OCI-LY7 (cell line): ENCODE results near the gene NLRP13.

Source experiments
- CTCF ChIP-seq: fragments of 200-600 bp; sonication (generic); conservative IDR thresholded peaks from 2 replicates; pipeline ENCODE4 v1.5.1; 2014; ENCODE audit warnings: mild to moderate bottlenecking, antibody characterized with exemption, low read length, moderate library complexity, mixed read lengths
- EZH2phosphoT487 ChIP-seq: fragments of 200-600 bp; sonication (generic); IDR thresholded peaks from 2 replicates; pipeline ENCODE4 v1.6.1; 2018; ENCODE audit warnings: low read depth, borderline replicate concordance, mild to moderate bottlenecking, mixed run types, antibody characterized with exemption, low read length, moderate library complexity, mixed read lengths

- TF ChIP-seq CTCF (no peak), EZH2phosphoT487 (no peak)
These were observed 8.2 kb upstream of the NLRP13 start for GRCh38 chr19:55940306-55940705.
